Right atrium auricular region (tissue), 2 donors: ENCODE measurements around the gene UCKL1. TPM values are rescaled to one million over a fixed set of nuclear protein-coding genes. Genes with fewer than 3 reads are reported as not detected.

ENCODE experiments used
- DNase-seq: peaks from one replicate; pipeline ENCODE4 v3.0.0-alpha.2; 2019; ENCODE audit warnings: low spot score
- H3K27ac ChIP-seq, 2 donors: fragments of 200-600 bp; sonication (generic); 1 replicate in 1 of 2; 2 replicates in 1 of 2; pipeline ENCODE4 v1.5.1; 2016 to 2019
- H3K27me3 ChIP-seq, 2 donors: fragments of 200-600 bp; sonication (generic); one replicate each; pipeline versions ENCODE4 v1.5.1 to v1.6.0; 2017 to 2019
- H3K36me3 ChIP-seq: fragments of 200-600 bp; sonication (generic); one replicate; pipeline ENCODE4 v1.5.1; 2016
- H3K4me1 ChIP-seq, 2 donors: fragments of 200-600 bp; sonication (generic); one replicate each; pipeline versions ENCODE4 v1.5.1 to v1.6.0; 2017 to 2019
- H3K4me3 ChIP-seq, 2 donors: fragments of 200-600 bp; sonication (generic); 1 replicate in 1 of 2; 2 replicates in 1 of 2; pipeline ENCODE4 v1.5.1; 2017 to 2019; ENCODE audit warnings: mild to moderate bottlenecking in 1 of 2, moderate library complexity in 1 of 2
- H3K9me3 ChIP-seq, 2 donors: fragments of 200-600 bp; sonication (generic); one replicate each; pipeline ENCODE4 v1.5.1; 2019
- total RNA-seq, 2 donors: library from RNA; depleted of rRNA; stranded (reverse); fragments of >200 nt; gene quantifications; one replicate each; pipeline ENCODE4 v1.1.0, GENCODE V29; 2016
- TF ChIP-seq, protein P1 (sequence below), 2 donors: fragments of 200-600 bp; sonication (generic); IDR thresholded peaks; one replicate each; pipeline ENCODE4 v1.5.1; 2019; ENCODE audit warnings: antibody characterized with exemption in 2 of 2

Gene UCKL1
- total RNA-seq, 2 donors from 2014 or later: 25.9 to 27.6 TPM

GRCh38 chr20:63953764-63954429 lies 2.3 kb downstream of the UCKL1 start:
- Histone ChIP-seq H3K27ac (peak overlapping the region; percentile 88 to 98), H3K4me3 (no peak overlapping the region), H3K36me3 (no peaks in the 10 kb centered on the region), H3K9me3 (no peaks in the 10 kb centered on the region), H3K27me3 (no peaks in the 10 kb centered on the region), H3K4me1 (peaks cover 0 to 83% of the 10 kb centered on the region in 2 donors)
- TF ChIP-seq, protein P1, sequence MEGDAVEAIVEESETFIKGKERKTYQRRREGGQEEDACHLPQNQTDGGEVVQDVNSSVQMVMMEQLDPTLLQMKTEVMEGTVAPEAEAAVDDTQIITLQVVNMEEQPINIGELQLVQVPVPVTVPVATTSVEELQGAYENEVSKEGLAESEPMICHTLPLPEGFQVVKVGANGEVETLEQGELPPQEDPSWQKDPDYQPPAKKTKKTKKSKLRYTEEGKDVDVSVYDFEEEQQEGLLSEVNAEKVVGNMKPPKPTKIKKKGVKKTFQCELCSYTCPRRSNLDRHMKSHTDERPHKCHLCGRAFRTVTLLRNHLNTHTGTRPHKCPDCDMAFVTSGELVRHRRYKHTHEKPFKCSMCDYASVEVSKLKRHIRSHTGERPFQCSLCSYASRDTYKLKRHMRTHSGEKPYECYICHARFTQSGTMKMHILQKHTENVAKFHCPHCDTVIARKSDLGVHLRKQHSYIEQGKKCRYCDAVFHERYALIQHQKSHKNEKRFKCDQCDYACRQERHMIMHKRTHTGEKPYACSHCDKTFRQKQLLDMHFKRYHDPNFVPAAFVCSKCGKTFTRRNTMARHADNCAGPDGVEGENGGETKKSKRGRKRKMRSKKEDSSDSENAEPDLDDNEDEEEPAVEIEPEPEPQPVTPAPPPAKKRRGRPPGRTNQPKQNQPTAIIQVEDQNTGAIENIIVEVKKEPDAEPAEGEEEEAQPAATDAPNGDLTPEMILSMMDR (IDR thresholded peaks at IDR 0.05): no peak
- no peak for DNase-seq

DNA sequence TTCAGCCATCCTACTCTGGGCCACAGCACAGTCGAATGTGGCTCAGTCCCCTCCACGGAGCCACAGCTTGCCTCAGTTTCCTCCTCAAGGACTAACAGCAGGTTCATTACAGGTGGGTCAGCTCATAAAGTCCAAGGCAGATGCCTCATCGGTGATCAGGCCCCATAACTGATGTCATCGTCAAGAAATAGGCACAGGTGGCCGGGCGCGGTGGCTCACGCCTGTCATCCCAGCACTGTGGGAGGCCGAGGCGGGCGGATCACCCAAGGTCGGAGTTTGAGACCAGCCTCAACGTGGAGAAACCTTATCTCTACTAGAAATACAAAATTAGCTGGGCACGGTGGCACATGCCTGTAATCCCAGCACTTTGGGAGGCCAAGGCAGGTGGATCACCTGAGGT lies 3.4 kb downstream of the UCKL1 start:
- DNase-seq: no peak
- TF ChIP-seq, protein P1 (IDR thresholded peaks at IDR 0.05): no peak
- H3K4me1 ChIP-seq: peaks cover 0 to 91% of the 10 kb centered on the region in 2 donors
- H3K4me3 ChIP-seq: no peak overlapping the region
- no peaks in the 10 kb centered on the region for H3K9me3 ChIP-seq
- H3K27ac ChIP-seq: peak overlapping the region; percentile 88 to 98
- H3K36me3 ChIP-seq: no peaks in the 10 kb centered on the region
- H3K27me3 ChIP-seq: no peaks in the 10 kb centered on the region

- Histone ChIP-seq H3K27me3 (no peaks in the 10 kb centered on the region), H3K4me1 (peaks cover 0 to 91% of the 10 kb centered on the region in 2 donors), H3K27ac (peak overlapping the region; percentile 88 to 98), H3K9me3 (no peaks in the 10 kb centered on the region), H3K4me3 (no peak overlapping the region), H3K36me3 (no peaks in the 10 kb centered on the region)
- no peak for DNase-seq
- TF ChIP-seq, protein P1 (IDR thresholded peaks at IDR 0.05): no peak
Measured at GRCh38 chr20:63952210-63952535, 4.0 kb downstream of the UCKL1 start.

DNA sequence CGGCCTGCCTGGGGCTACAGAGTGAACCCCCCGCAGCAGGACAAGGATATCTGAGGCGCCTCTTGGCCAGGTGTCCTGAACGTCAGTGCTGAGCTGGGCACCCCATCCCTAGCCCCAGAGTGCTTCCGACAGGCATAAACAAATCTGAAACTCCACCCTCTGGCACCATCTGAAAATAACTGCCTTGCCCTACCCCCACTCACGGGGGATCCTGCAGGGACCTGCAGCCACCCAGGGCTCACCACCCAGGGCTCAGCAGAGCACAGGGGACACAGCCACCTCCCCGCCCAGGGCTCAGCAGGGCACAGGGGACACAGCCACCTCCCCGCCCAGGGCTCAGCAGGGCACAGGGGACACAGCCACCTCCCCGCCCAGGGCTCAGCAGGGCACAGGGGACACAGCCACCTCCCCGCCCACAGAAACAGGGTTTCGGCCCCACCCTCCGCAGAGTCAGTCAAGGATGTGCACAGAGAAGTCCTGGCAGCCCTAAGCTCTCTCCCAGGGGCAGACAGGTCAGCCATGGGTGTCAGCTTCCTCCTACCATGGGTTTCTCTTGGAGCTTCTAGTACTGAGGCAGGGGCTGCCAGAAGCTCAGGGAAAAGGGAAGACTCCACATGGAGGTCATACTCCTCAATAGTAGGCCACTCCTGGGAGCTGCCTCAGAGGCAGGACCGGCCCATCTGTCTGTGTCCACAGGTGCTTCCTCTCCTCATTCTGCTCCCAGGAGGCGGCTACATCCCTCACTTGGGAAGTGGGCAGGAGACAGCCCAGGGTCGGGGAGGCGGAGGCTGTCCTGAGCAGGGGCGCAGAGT lies 4.6 kb downstream of the UCKL1 start:
- peak overlapping the region; percentile 88 to 98 for H3K27ac ChIP-seq
- H3K4me1 ChIP-seq: peaks cover 0 to 89% of the 10 kb centered on the region in 2 donors
- TF ChIP-seq, protein P1 (IDR thresholded peaks at IDR 0.05): no peak
- no peaks in the 10 kb centered on the region for H3K9me3 ChIP-seq
- H3K27me3 ChIP-seq: no peaks in the 10 kb centered on the region
- DNase-seq: no peak
- H3K36me3 ChIP-seq: no peaks in the 10 kb centered on the region
- H3K4me3 ChIP-seq: peak overlapping the region in 1 of 2 donors; percentile 32

GRCh38 chr20:63950701-63951397 lies 5.4 kb downstream of the UCKL1 start:
- no peak for DNase-seq
- Histone ChIP-seq H3K27ac (peak overlapping the region; percentile 88 to 98), H3K27me3 (no peaks in the 10 kb centered on the region), H3K4me1 (peaks cover 0 to 96% of the 10 kb centered on the region in 2 donors), H3K36me3 (peaks cover 4% of the 10 kb centered on the region), H3K4me3 (peak overlapping the region; percentile 6 to 32), H3K9me3 (no peaks in the 10 kb centered on the region)
- TF ChIP-seq, protein P1 (IDR thresholded peaks at IDR 0.05): no peak
